CD14-positive monocyte (primary cell): ENCODE data around the gene SLX9. TPM values are rescaled to one million over a fixed set of nuclear protein-coding genes. Genes with fewer than 3 reads are reported as not detected.

Experiments
- DNase-seq, 3 donors: peaks; one replicate each; pipeline ENCODE4 v3.0.0-alpha.2; 2011 to 2022
- H2AFZ ChIP-seq: 2 replicates; pipeline ENCODE4 v1.6.0; 2012; ENCODE audit warnings: mild to moderate bottlenecking, low read depth, low read length, inconsistent platforms; ENCODE audit not compliant: insufficient read depth, poor library complexity, severe bottlenecking
- H3K27ac ChIP-seq, 2 donors: 1 replicate in 1 of 2; 2 replicates in 1 of 2; pipeline ENCODE4 v1.5.1; 2012 to 2013; ENCODE audit warnings: low read length in 2 of 2, control low read depth in 1 of 2, inconsistent platforms in 1 of 2, low read depth in 1 of 2, mild to moderate bottlenecking in 1 of 2
- H3K27me3 ChIP-seq, 2 donors: one replicate each; pipeline versions ENCODE4 v1.6.0 to v1.6.1; 2011 to 2013; ENCODE audit warnings: low read length in 2 of 2; ENCODE audit not compliant: control insufficient read depth in 2 of 2, insufficient read depth in 2 of 2
- H3K36me3 ChIP-seq, 2 donors: replicated peaks in 1 of 2; 1 replicate in 1 of 2; 2 replicates in 1 of 2; pipeline versions ENCODE4 v1.5.1 to v1.6.1; 2012 to 2013; ENCODE audit warnings: low read length in 2 of 2, control low read depth in 1 of 2, inconsistent platforms in 1 of 2, mild to moderate bottlenecking in 1 of 2; ENCODE audit not compliant: insufficient read depth in 2 of 2, control insufficient read depth in 1 of 2
- H3K4me1 ChIP-seq, 2 donors: 1 replicate in 1 of 2; 2 replicates in 1 of 2; pipeline versions ENCODE4 v1.5.1 to v1.6.1; 2012 to 2013; ENCODE audit warnings: low read length in 2 of 2, control low read depth in 1 of 2, inconsistent platforms in 1 of 2, mild to moderate bottlenecking in 1 of 2, moderate library complexity in 1 of 2; ENCODE audit not compliant: insufficient read depth in 2 of 2, control insufficient read depth in 1 of 2
- H3K4me2 ChIP-seq: replicated peaks from 2 replicates; pipeline ENCODE3; 2012; ENCODE audit warnings: low read length, moderate library complexity, mild to moderate bottlenecking; ENCODE audit not compliant: poor library complexity, severe bottlenecking; ENCODE audit errors: extremely low read depth
- H3K4me3 ChIP-seq, 3 experiments: fragments of 200-600 bp in 1 of 3; sonication (generic) in 1 of 3; replicated peaks in 1 of 3; 1 replicate in 2 of 3; 2 replicates in 1 of 3; pipeline ENCODE4 v1.5.1; 2011 to 2013; ENCODE audit warnings: low read length in 3 of 3, mild to moderate bottlenecking in 3 of 3, control low read depth in 2 of 3, low read depth in 2 of 3, inconsistent platforms in 1 of 3, moderate library complexity in 1 of 3
- H3K79me2 ChIP-seq: 2 replicates; pipeline ENCODE4 v1.6.0; 2012; ENCODE audit warnings: mild to moderate bottlenecking, control low read depth, inconsistent platforms, low read length, moderate library complexity; ENCODE audit not compliant: insufficient read depth
- H3K9ac ChIP-seq: 2 replicates; pipeline ENCODE4 v1.6.0; 2017; ENCODE audit warnings: low read length, mild to moderate bottlenecking; ENCODE audit not compliant: insufficient read depth, poor library complexity, severe bottlenecking
- H3K9me3 ChIP-seq, 2 donors: replicated peaks in 1 of 2; 1 replicate in 1 of 2; 2 replicates in 1 of 2; pipeline versions ENCODE4 v1.5.1 to v1.6.1; 2012 to 2013; ENCODE audit warnings: low read length in 2 of 2, control low read depth in 1 of 2; ENCODE audit not compliant: control insufficient read depth in 1 of 2, insufficient read depth in 1 of 2
- H4K20me1 ChIP-seq: 2 replicates; pipeline ENCODE4 v1.6.0; 2012; ENCODE audit warnings: mild to moderate bottlenecking, low read length, control low read depth, moderate library complexity; ENCODE audit not compliant: insufficient read depth
- H3K27ac Mint-ChIP-seq, 7 donors: one replicate each; pipeline ENCODE4 v1.8.0; 2020; ENCODE audit warnings: mild to moderate bottlenecking in 7 of 7, mixed read lengths in 7 of 7, moderate library complexity in 6 of 7, inconsistent platforms in 2 of 7
- H3K27me3 Mint-ChIP-seq, 3 donors: one replicate each; pipeline ENCODE4 v1.8.0; 2021 to 2022; ENCODE audit warnings: low read depth in 3 of 3, mild to moderate bottlenecking in 3 of 3, mixed read lengths in 3 of 3, moderate library complexity in 3 of 3, inconsistent platforms in 1 of 3
- H3K36me3 Mint-ChIP-seq, 2 donors: one replicate each; pipeline ENCODE4 v1.8.0; 2020; ENCODE audit warnings: mixed read lengths in 2 of 2, inconsistent platforms in 1 of 2, mild to moderate bottlenecking in 1 of 2
- H3K4me1 Mint-ChIP-seq: one replicate; pipeline ENCODE4 v1.8.0; 2020; ENCODE audit warnings: mild to moderate bottlenecking, mixed read lengths
- H3K4me3 Mint-ChIP-seq, 2 donors: one replicate each; pipeline ENCODE4 v1.8.0; 2020; ENCODE audit warnings: mild to moderate bottlenecking in 2 of 2, mixed read lengths in 2 of 2, moderate library complexity in 1 of 2
- H3K9me3 Mint-ChIP-seq, 7 donors: one replicate each; pipeline ENCODE4 v1.8.0; 2020 to 2022; ENCODE audit warnings: mixed read lengths in 7 of 7, mild to moderate bottlenecking in 6 of 7, moderate library complexity in 6 of 7, inconsistent platforms in 2 of 7
- WGBS: methylation state at CpG from one replicate; pipeline ENCODE4 v1.1.5; 2013; ENCODE audit warnings: missing lambda C conversion rate; ENCODE audit not compliant: insufficient coverage; 5-methylcytosine and 5-hydroxymethylcytosine counted together
- intact Hi-C, 2 donors: fragments of 100-400 bp; cut with micrococcal nuclease; formaldehyde crosslinking; loops; one replicate each; pipeline versions ENCODE4 v1.15.0 to v1.15.1; 2023
- polyA plus RNA-seq, 3 donors: library from polyadenylated mRNA; depleted of rRNA in 1 of 3; unstranded in 2 of 3; stranded (reverse) in 1 of 3; fragments of 300-500 nt in 2 of 3; fragments of >200 nt in 1 of 3; fragmentation: Illumina TruSeq in 2 of 3; gene quantifications; 1 replicate in 2 of 3; 2 replicates in 1 of 3; pipeline ENCODE4 v1.2.3, GENCODE V29; 2012 to 2021
- TF ChIP-seq, protein P1 (sequence below): fragments of 200-600 bp; IDR thresholded peaks from one replicate; pipeline ENCODE4 v1.8.0; 2022; ENCODE audit warnings: antibody characterized with exemption, mild to moderate bottlenecking

The SLX9 gene
- polyA plus RNA-seq, 3 donors, result 7.5 to 9.0 (median 9.0) TPM

DNA sequence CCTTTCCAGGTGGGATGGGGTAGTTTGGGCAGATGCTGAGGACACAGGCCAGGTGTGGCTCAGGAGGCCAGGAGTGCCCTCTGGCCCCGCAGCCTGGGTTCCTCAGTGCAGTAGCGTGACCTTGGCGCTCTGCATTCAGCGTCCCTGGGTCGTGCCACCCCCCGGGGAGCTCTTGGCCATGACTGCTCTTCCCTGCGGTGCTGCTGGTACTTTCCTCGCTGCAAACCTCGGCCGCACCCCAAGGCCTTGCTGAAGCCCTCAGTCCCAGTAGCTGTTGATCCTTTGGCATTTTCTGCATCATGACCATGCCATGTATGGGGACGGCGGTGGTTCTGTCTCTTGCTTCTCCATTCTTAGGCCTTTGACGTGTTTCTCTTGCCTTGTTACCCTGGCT, 13.8 kb downstream of the SLX9 start:
- Mint-ChIP-seq H3K4me3 (no peak overlapping the region), H3K36me3 (peaks cover 47 to 75% of the 10 kb centered on the region in 2 donors), H3K27me3 (no peaks in the 10 kb centered on the region), H3K4me1 (no peaks in the 10 kb centered on the region), H3K27ac (peak overlapping the region in 1 of 7 donors; percentile 75), H3K9me3 (no peaks in the 10 kb centered on the region)
- no peak overlapping the region for H3K4me3 ChIP-seq
- H3K27ac ChIP-seq, result no peak overlapping the region
- no peaks in the 10 kb centered on the region for H3K4me1 ChIP-seq
- DNase-seq, result no peak
- H3K9me3 ChIP-seq, result no peaks in the 10 kb centered on the region
- H3K27me3 ChIP-seq, result no peaks in the 10 kb centered on the region
- H3K4me2 ChIP-seq, result no peak overlapping the region
- peaks cover 25% of the 10 kb centered on the region for H4K20me1 ChIP-seq
- peaks cover 45 to 70% of the 10 kb centered on the region in 2 donors for H3K36me3 ChIP-seq
- WGBS, result 96% methylated on average over 13 of the region's 13 CpGs
- H3K79me2 ChIP-seq, result peaks cover 20% of the 10 kb centered on the region
- intact Hi-C loops, result loop anchor here (5.0 kb wide), 2 partner anchors 39 to 869 kb away; no protein-coding TSS in a partner anchor
- TF ChIP-seq, protein P1, sequence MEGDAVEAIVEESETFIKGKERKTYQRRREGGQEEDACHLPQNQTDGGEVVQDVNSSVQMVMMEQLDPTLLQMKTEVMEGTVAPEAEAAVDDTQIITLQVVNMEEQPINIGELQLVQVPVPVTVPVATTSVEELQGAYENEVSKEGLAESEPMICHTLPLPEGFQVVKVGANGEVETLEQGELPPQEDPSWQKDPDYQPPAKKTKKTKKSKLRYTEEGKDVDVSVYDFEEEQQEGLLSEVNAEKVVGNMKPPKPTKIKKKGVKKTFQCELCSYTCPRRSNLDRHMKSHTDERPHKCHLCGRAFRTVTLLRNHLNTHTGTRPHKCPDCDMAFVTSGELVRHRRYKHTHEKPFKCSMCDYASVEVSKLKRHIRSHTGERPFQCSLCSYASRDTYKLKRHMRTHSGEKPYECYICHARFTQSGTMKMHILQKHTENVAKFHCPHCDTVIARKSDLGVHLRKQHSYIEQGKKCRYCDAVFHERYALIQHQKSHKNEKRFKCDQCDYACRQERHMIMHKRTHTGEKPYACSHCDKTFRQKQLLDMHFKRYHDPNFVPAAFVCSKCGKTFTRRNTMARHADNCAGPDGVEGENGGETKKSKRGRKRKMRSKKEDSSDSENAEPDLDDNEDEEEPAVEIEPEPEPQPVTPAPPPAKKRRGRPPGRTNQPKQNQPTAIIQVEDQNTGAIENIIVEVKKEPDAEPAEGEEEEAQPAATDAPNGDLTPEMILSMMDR, result no peak
- H3K9ac ChIP-seq, result no peak overlapping the region
- no peak overlapping the region for H2AFZ ChIP-seq

DNA sequence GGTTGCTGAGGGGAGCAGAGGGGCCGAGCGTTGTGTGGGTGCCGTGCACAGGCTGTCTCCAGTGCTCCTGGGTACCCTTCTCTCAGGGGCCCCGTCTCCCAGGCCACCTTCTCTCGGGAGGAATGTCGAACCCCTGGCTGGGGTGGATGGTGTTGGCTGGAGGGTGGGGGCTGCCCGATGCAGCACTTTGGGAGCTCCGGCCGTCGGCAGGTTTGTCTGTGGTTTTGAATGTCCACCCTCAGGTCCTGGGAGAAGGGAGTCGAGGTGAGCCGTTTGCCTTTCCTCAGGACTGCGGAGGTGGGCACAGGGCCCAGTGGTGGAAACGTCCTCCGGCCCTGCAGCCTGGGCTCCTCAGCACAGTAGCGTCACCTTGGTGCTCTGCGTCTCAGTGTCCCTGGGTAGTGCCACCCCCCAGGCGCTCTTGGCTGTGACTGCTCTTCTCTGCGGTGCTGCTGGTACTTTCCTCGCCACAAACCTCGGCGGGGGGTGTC, 14.5 kb downstream of the SLX9 start:
- peaks cover 52 to 77% of the 10 kb centered on the region in 2 donors for H3K36me3 Mint-ChIP-seq
- Histone ChIP-seq H3K79me2 (peaks cover 20% of the 10 kb centered on the region), H3K9me3 (no peaks in the 10 kb centered on the region), H3K27ac (no peak overlapping the region), H3K4me3 (no peak overlapping the region), H2AFZ (no peak overlapping the region), H3K36me3 (peaks cover 48 to 76% of the 10 kb centered on the region in 2 donors), H3K4me1 (no peaks in the 10 kb centered on the region), H4K20me1 (peaks cover 18% of the 10 kb centered on the region), H3K27me3 (no peaks in the 10 kb centered on the region), H3K9ac (no peak overlapping the region), H3K4me2 (no peak overlapping the region)
- H3K27ac Mint-ChIP-seq, result no peak overlapping the region
- TF ChIP-seq, protein P1, result no peak
- H3K9me3 Mint-ChIP-seq, result no peaks in the 10 kb centered on the region
- DNase-seq, result no peak
- no peak overlapping the region for H3K4me3 Mint-ChIP-seq
- 96% methylated on average over 22 of the region's 22 CpGs for WGBS
- no peaks in the 10 kb centered on the region for H3K27me3 Mint-ChIP-seq
- no peaks in the 10 kb centered on the region for H3K4me1 Mint-ChIP-seq
- intact Hi-C loops, result loop anchor here (5.0 kb wide), 2 partner anchors 38 to 868 kb away; no protein-coding TSS in a partner anchor
